Right renal cortex interstitium (tissue), 3 donors: ENCODE data around the gene NRXN2. TPM values are rescaled to one million over a fixed set of nuclear protein-coding genes. Genes with fewer than 3 reads are reported as not detected.
"Not testable (repeated sequence)": the region's sequence is repeated elsewhere in the genome, so short reads cannot be mapped to it uniquely, and the experiment has no call there.

ENCODE experiments used
- DNase-seq, 3 donors: peaks; one replicate each; pipeline ENCODE4 v3.0.0-alpha.2; 2013; ENCODE audit warnings: low read depth in 3 of 3, low spot score in 2 of 3
- polyA plus RNA-seq, 3 donors: library from polyadenylated mRNA; unstranded; fragments of 120-200 nt; gene quantifications; one replicate each; pipeline ENCODE4 v1.2.1, GENCODE V29; 2013; ENCODE audit not compliant: insufficient read length in 3 of 3

Gene NRXN2
- polyA plus RNA-seq, 3 donors, result 11.7 to 12.1 (median 12.0) TPM

DNA sequence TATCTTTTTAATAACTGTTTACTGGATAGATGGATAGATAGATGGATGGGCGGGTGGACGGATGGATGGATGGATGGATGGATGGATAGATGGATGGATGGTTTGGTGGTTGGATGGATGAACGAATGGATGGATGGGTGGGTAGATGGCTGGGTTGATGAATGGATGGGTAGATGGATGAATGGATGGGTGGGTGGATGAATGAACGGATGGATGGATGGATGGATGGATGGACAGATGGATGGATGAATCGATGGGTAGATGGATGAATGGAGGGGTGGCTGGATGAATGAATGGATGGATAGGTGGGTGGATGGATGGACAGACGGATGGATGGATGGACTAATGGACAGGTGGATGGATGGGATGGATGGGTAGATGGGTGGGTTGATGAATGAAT lies 145.8 kb downstream of the NRXN2 start:
- no peak for DNase-seq

DNA sequence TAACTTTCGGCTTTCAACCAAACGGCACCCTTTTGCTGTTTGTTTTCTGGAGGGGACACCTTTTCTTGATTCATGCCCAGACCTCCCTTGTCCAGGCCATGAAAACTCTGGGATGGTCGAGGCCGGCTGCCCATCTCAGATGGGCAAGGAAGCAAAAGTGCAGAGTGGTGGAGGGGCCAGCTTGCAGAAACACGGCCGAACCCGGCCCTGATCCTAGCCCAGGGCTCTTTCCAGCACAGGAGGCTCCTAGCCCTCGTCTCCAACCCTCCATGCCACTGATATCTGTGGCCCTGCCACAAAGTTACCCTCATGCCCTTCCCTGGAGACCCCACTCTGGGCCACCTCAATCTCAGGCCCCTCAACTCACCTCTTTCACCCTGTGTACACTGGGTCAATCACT lies 150.9 kb downstream of the NRXN2 start:
- no peak for DNase-seq

DNA sequence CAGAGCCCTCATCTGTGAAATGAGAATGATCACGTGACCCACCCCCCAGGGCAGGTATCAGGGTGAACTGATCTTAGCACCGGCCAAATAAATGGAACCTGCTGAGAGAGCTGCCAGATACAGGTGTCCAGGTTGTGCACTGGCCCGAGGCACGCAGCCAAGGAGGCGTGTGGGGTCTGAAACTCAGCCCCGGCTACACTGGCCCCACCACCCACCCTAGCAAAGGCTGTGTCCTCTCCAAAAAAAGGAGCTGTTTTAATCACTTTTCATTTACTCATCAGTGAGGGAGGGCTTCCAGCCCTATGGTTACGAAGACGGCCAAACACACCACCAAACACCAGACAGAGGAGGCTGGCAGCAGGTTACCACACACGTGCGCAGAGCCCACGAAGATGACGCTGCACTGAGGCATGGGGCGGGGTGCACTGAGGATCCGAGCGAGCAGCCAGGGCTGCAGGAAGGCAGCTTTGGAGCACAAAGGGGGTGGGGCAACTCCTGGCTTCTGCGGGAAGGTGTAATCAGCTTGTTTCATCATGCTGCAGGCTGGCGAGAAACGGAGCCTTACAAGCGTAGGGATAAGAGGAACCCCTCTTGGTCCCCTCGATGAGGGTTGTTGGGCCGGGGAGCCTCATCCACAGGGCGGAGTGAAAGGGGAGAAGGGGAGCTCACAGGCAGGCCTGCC lies 151.4 kb downstream of the NRXN2 start:
- no peak for DNase-seq

DNA sequence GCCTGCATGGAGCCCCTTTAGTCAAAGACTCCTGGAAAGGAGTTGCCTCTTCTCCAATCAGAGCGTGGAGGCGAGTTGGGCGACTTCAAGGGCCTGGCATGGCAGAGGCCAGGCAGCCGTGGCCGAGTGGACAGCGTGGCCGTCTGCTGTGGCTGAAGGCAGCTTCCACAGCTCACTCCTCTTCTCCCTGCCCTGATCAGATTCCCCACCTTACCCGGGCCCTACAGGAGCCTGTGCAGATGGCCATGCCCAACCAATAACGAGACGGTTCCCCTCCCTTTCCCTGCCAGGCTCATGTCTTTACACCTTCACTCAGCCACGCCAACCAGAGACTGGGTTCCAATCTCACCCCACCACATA lies 152.0 kb downstream of the NRXN2 start:
- no peak for DNase-seq

DNA sequence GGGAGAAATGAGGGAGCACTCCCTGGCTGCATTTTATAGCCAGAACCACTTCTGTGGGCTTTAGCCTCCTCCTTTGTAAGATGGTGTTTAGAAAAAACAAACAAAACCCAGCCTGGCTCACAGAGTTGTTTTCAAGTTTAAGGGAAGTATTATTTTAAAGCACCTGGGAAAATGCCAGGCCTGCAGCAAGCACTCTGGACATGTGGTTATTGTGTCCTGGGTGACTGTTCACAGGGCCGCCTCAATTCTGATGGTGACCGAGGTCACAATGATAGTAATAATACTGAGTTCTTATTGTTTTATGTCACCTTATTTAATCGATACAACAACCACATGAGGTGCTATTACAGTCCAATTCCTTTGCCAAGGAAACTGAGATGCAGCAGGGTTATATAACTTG lies 152.7 kb downstream of the NRXN2 start:
- DNase-seq, result no peak

DNA sequence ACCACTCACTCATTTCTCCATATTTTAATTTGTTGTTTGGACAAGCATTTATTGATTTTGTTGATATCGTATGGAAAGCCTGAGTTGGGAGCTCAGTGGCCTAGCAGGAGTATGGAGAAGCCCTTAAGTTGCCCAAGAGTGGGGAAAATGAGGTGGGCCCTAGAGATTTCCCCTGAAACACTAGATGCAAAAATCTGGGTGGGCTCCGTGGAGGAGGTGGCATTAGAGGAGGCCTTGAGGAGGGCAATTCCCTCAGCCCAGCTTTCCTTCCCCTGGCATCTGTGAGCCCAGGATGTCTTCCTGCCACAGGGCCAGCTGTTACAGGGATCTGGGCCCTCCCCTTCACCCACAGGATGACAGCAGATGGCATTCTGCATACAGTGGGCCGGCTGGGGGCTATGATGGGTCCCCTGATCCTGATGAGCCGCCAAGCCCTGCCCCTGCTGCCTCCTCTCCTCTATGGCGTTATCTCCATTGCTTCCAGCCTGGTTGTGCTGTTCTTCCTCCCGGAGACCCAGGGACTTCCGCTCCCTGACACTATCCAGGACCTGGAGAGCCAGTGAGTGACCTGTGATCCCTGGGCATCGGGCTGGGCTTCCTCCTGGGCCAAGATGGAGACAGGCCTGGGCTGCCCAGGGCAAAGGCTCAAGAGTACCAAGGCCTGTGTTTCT lies 153.6 kb downstream of the NRXN2 start:
- no peak for DNase-seq

DNA sequence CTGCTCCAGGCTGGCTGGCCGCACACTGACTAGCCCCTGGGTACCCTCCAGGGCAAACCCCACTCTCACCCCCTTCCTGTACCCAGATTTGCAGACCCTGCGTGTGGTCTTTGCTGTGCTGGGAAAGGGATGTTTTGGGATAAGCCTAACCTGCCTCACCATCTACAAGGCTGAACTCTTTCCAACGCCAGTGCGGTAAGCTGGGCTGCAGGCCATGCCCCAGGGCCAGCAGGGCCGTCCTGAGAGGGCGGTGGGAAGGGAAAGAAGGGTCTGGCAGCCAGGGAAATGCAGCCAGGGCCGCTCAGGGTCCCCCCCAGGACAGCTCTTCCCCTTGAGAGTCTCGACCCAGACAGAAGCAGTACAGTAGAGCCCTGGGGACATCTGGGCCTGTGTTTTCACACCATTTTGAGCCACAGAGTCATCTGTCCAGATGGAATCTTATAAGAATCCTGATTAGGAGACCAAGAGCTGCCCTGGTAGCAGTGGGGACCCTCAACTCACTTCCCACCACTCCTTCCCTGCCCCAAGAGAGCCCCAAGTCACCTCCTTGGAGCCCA lies 154.3 kb downstream of the NRXN2 start:
- DNase-seq, result no peak

DNA sequence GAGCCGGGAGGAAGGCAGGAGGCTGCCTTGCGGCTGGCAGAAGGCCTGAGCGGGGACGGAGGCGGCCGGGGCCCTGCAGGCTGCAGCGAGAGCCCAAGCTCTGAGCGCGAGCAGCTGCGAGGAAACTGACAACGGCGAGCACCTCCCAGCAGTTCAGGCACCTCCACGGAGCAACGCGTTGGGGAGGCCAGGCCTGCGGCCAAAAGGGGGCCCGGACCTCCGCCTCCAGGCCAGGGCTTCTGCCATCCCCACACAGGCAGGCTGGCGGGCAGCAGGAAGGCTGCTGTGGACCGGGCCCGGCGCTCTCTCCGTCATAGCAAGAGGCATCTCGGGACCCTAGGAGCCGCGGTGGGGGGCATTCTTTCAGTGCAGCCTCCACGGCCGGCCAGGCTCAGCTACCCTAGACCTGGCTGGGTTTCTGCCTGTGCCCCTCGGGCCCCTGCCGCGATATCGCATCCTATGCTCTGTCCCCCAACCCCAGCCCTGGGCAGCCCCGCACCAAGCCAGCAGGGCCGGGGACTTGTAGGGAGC lies 154.9 kb downstream of the NRXN2 start:
- no peak for DNase-seq

DNA sequence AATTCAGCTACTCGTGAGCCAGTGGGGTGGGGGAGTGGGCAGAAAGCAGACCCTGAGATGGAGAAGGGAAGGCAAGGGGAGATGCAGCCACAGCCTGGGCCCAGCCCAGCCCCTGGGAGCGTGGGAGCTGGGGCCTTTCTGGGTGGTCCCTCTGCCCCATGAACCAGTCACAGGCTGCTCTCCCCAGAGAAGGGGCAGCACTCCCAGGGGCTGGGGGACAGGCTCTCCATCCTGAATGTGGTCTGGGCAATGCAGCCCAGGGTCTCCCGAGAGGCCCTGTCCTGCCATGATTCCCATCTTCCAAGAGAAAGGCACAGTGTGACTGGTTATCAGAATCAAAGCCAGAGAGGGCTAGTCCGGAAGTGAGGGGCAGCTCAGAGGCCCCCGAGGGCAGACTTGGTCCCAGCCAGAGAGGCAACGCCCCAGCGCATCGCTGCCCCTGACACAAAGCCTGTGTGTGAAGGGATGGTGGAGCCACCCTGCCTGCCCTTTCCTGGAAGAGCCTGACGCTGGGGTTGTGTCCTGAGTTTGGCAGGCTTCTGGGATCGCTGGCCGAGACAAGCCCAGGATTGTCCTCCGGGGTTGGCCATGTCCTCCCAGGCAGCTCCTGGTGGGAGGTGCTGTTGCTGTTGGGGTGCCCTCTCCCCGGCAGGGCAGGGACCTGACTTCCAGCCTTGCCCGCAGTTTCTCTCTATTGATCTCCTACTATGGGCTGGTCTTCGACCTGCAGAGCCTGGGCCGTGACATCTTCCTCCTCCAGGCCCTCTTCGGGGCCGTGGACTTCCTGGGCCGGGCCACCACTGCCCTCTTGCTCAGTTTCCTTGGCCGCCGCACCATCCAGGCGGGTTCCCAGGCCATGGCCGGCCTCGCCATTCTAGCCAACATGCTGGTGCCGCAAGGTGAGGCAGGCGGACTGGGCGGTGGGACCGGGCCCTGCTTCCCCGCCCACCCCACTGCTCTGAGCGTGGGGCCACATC lies 155.8 kb downstream of the NRXN2 start:
- no peak for DNase-seq

DNA sequence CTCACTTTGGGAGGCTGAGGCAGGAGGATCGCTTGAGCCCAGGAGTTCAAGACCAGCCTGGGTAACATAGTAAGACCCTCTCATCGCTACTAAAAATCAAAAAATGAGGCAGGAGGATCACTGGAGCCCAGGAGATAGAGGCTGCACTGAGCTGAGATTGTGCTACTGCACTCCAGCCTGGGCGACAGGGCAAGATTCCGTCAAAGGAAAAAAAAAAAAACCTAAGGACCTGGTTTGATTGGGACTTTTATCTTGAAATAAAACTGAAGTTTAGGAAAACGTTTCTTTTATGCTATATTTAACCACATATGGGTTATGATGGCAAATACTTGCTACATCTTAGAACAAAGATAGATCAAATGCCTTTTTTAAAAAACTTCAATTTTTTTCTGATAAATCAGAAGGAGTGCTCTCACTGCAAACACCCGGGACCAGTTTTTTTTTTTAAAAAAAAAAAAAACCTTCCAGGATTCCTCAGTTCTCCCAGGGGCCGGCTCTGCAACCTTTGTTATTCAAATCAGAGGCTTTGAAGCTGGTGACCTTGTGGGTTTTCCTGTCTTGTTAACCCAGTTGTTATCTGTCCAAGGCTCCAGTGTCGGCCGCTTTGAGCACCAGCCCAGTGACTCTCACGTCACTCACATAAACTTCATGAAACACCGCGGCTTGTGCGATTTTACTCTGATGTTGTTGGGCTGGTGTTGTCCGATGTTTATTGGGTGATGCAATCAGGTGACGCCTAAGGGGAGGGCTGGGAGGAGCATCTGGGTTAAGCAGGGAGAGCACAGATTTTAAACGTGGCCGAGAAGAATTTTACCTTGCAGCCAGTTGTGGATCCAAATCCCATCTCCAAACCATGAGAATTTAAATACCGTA lies 156.7 kb downstream of the NRXN2 start:
- peak in 2 of 3 donors; percentile 68 to 69 for DNase-seq

DNA sequence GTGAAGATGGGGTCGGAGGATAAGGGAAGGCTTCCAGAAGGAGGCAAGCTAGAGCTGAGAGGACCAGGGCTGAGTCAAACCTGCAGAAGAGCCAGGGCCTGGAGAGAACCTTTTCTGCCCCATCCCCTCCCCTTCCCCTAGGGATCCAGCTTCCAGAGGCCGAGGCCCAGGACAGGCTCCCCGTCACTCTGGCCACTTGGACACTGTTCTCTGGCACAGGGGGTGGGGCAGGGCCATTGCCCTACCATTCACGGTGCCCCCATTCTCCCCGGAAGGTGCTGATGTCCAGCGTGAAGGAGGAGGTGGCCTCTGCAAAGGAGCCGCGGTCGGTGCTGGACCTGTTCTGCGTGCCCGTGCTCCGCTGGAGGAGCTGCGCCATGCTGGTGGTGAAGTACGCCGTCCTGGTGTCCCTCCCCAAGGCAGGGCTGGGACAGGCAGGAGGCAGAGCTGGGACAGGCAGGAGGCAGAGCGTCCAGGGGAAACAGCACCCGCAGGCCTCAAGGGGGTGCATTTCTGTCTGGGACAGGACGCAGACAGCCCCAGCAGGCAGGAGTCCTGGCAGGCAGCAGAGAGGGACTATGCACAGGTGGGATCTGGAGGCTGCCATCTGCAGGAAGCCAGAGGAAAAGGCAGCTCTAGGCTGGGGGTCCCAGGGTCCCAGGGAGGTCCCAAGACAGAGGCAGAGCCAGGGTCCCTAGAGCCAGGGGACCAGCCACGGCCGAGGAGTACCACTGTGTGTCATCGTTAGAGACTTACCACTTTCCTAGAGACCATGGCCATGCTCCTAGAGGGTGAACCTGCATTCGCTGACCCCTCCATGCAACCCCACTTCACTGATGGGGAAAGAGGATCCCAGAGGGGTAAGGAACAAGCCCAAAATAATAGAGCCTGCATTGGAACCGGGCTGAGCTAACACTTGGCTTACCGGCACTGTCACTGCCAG lies 157.8 kb downstream of the NRXN2 start:
- DNase-seq, result no peak

DNA sequence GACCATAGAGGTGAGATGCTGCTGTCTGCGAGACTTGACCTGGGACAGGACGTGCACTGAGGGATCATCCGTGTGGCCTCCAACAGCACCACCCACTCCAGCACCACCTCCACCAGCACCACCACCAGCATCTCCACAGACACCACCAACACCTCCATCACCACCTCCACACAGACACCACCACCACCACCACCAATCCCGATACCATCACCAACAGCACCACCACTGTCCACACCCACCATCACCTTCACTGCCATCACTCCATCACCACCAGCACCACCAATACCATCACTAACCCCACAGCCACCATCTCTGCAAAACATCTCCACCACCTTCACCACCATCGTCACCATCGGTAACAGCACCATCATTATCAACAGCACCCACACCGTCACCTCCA lies 158.6 kb downstream of the NRXN2 start:
- DNase-seq, result no peak

DNA sequence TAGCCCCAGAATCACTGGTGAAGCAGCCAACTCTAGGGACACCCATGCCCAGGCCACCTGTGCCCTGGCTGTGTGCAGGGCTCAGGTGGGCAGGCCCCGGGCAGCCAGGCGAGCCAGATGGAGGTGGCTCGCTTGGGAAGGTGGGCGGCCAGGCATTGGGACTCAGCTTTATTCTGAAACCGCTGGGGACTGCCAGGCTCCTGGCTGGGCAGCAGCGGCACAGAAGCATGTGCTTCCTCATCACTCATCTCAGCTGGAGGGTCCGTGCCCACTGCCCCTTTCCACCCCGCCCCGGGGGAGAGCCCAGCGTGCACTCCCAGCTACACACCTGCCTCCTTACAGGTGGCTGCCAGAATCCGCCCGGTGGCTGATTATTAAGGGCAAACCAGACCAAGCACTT lies 159.0 kb downstream of the NRXN2 start:
- no peak for DNase-seq

DNA sequence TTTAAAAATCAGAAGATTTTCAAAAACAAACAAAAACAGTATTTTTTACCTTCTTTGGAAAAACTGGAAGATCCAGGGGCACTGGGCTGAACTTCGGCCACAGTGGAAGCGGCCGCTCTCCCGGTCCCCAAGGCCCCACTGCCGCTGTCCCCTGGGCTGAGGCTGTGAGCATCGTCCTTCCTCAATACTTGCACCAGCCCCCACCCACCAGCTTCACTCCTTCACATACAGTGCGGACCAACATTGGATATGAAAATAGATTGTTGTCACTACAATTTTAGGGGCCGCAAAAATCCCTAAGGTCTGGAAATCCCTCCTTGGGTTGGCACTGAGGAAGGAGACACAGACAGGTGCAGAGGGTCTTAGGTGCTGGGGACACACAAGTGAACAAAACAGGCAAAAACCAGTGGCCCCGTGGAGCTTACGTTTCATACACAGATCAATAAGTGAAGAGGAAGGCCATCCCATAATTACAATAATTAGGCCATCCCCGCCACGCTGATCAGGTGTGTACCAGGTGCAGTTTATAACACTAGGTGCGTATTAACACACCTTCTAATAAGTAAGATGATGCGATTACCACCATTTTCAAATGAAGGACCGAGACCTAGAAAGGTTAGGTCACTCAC lies 160.2 kb downstream of the NRXN2 start:
- DNase-seq, result no peak

DNA sequence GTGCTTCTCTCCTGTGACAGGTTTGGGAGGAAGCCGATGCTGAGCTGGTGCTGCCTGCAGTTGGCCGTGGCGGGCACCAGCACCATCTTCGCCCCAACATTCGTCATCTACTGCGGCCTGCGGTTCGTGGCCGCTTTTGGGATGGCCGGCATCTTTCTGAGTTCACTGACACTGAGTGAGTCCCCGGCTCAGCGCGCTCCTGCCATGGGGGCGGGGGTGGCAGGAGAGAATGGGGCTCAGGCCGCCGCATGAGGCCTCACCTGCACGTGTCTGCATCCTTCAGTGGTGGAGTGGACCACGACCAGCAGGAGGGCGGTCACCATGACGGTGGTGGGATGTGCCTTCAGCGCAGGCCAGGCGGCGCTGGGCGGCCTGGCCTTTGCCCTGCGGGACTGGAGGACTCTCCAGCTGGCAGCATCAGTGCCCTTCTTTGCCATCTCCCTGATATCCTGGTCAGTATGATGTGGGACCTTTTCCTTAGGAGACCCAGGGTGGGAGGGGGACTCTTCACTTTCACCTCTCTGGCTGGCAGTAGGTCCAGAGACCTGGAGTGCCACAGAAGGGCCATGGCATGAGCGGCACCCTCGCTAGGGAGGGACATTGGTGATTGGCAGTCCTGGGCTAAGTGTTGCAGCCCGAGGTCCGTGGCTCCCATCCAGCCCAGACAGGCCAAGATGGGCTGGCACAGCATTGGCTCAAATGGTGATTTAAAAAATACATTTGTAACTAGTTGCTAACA lies 160.8 kb downstream of the NRXN2 start:
- DNase-seq, result no peak

DNA sequence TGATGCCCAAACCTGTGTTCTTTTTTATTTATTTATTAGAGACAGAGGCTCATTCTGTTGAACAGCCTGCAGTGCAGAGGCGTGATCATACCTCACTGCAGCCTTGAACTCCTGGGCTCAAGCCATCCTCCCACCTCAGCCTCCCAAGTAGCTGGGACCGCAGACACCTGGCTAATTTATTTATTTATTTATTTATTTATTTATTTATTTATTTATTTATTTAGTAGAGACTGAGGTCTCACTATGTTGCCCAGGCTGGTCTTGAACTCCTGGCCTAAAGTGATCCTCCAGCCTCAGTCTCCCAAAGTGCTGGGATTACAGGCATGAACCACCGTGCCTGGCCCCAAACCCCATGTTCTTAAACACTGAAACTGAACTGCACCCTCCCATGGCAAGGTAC lies 161.6 kb downstream of the NRXN2 start:
- not testable (repeated sequence) for DNase-seq

DNA sequence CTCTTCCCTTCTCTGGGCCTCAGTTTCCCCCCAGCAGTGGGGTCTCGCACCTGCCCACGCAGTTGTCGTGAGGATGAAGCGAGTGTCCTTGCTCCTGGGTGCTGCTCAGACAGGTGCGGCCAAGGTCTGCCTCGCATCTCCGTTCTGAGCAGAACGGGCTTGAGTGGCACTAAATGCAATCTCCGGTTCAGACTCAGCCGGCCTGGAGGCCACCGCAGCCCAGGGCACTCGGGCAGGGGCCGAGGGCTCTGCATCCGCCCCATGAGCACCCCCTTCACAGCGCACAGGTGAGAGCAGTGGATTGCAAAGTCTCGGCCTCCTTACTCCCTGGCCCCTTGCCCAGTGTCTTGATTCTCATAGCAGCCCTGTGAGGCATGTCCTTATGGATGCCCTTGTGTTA lies 162.1 kb downstream of the NRXN2 start:
- no peak for DNase-seq
